ENCODE results near the gene L3MBTL3. TPM values are rescaled to one million over a fixed set of nuclear protein-coding genes. Genes with fewer than 3 reads are reported as not detected.

L3MBTL3 gene
- total RNA-seq, 1 experiment from 2014 or later, result 31.5 TPM

DNA sequence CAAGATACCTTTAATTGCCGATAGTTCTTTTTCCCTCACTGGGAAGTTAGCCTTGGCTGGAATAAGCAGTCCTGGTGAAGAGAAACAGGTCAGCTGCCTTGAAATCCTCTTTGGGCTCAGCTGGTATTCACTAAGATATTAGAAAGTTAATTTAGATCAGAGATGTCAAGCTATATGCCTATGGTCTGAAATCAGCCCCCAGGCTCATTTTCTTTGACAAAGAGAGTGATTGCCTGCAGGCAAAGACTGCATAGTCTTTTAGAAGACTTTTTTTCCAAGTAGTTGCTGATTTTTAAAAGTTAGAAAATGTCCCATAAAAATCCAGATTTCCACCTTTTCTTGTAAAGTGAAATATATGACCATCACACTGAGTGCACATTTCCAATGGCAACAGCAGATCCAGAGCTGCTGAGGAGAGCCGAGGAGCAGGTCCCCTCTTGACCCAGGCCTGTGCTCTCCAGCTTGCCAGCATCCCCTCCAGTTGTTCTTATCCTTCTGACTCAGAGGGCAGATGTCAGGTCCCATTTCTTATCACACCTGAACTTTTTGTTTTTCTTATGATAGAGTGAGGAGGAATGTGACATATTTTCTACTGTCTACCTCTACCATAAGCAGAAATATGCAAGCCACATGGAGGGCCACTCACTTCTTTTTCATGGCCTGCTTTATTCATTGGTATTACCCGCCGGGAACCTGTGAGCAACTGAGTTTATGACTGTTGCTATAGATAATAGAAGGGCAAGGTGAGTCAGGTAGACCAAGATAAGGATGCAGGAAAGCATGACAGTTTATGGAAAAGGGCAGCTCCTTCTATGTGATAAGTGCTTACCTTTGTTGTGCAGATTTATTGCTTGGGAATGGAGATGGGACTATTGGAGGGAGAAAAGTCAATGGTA is 17.6 kb upstream of the L3MBTL3 start (continued):
- no peak for TF ChIP-seq CTCF (IDR thresholded peaks at IDR 0.05 in 2 of 3, conservative IDR thresholded peaks at IDR 0.05 in 1 of 3; ENCODE audit: borderline replicate concordance in 1 of 3, insufficient read depth in 1 of 3, low read depth in 2 of 3, low read length in 2 of 3)
- TF ChIP-seq YY1 (IDR thresholded peaks at IDR 0.05; ENCODE audit: extremely low read depth, insufficient replicate concordance, low read depth, low read length), result no peak
- no peak for TF ChIP-seq ZBTB33 (IDR thresholded peaks at IDR 0.05; ENCODE audit: extremely low read depth, insufficient replicate concordance, low read length)
- TF ChIP-seq SP1 (IDR thresholded peaks at IDR 0.05; ENCODE audit: low read depth), result no peak
- no peak for TF ChIP-seq EZH2 (IDR thresholded peaks at IDR 0.05)
- TF ChIP-seq SIN3A (IDR thresholded peaks at IDR 0.05; ENCODE audit: low read depth), result no peak
- no peak for TF ChIP-seq SRF (IDR thresholded peaks at IDR 0.05; ENCODE audit: low read depth)
- no peak for TF ChIP-seq EZH2phosphoT487 (IDR thresholded peaks at IDR 0.05; ENCODE audit: borderline replicate concordance)
- TF ChIP-seq ELF1 (IDR thresholded peaks at IDR 0.05; ENCODE audit: borderline replicate concordance, low read depth), result no peak
- no peak for TF ChIP-seq JUND (IDR thresholded peaks at IDR 0.05)
- TF ChIP-seq CEBPB (IDR thresholded peaks at IDR 0.05; ENCODE audit: low read depth), result no peak
- TF ChIP-seq, protein P1, sequence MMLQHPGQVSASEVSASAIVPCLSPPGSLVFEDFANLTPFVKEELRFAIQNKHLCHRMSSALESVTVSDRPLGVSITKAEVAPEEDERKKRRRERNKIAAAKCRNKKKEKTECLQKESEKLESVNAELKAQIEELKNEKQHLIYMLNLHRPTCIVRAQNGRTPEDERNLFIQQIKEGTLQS (IDR thresholded peaks at IDR 0.05), result no peak

Data from HCT116 (cell line).